Fibroblast of peridontal ligament (primary cell): ENCODE data around the gene GPSM1.

ENCODE experiments used
- DNase-seq: peaks from one replicate; pipeline ENCODE4 v3.0.0-alpha.2; 2010; ENCODE audit errors: extremely low read depth

Gene GPSM1

DNA sequence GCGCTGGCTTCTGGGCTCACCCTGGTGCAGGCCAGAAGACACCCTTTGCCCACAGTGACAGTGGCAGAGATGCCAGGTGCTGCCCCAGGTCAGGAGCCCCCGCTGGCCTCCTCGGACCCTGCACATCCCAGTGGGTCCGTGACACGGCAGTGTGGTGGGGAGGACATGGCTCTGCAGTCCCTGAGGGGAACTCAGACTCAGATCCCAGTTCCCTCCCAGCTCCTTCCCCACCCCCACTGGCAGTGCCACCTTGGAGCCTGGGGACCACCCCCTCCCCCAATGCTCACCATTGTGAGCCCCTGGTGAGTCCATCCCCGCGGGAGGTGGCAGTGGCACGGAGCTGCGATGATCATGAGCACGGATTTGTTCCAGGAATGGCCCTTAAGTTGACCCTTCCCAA lies 22.9 kb upstream of the GPSM1 start:
- DNase-seq, result no peak

DNA sequence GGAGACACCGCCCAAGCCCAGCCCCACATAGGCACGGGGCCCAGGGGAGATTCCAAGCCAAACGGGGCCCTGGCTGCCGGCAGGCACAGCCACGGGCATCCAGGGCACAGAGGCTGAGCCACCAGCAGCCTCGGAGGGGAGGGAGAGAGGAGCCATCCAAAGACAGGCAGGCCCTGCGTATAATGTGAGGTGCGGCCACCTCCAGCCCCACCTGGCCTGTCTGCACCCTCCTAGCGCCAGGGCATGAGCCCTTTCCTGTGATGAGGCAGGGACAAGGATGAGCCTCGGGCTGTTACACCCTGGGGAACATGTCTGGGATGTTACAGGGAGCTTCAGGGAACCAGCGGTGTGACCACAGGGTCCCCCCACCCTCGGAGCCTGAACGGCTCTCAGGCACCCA lies 22.4 kb upstream of the GPSM1 start:
- no peak for DNase-seq

DNA sequence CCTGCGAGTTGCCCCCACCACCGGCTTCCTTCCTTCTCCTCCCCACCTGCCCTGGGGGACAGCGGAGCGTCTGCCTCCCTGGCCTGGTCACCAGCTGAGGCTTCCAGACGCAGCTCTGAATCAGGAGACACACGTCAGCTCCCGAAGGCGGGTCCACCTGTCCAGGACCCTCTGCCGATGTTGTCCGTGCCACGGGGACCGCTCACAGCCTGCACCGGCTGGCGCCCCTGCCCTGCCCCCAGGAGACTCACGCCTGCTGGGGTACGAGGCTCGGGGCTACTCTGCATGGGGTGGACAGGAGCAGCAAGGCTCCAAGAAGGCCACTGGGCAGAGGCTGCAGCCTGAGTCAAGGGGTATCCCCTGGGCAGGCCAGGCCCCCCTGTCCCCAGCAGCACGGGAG lies 21.5 kb upstream of the GPSM1 start:
- no peak for DNase-seq

DNA sequence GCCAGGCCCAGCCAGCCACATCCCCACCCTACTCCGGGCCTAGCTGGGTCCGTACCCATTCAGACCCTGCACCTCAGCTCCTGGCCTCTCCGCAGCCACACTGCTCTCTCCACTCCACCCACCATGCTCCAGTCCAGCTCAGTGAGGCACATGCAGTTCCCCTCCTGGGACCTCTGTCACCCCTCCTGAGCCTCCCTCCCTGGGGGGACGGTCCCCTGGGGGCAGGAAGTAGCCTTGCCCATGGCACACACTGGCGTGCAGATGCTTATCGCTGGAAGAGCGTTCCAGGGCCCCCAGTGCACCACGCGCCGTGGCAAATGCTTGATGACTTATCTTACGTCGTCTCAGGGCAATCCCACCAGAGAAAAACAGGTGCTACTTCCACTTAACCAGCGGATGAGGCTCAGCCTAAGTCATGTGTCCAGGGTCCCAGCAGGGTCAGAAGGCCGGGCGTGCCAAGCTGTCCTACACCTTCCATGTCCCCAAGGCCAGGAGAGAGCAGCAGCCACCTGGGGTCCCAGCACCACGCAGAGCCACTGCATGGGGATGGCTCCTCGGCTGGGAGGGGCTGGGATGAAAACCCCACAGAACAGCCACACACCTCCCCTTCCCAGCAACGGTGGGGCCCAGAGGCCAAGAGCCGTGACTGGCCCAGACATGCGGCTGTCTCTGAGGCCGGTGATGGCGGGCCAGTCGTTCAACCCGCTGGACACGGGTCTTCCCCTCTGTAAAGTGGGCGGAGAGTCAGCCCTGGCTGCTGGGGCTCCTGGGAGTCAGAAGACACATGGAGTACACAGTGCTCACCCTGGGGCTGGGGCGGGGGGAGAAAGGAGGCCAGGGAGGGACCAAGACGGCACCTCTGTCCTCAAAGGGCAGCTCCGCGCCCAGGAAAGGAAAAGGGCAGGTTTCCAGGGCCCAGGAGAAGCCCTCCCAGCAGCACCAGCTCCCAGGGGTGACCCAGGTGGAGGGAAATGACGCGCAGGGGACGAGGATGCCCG lies 20.8 kb upstream of the GPSM1 start:
- DNase-seq, result no peak

DNA sequence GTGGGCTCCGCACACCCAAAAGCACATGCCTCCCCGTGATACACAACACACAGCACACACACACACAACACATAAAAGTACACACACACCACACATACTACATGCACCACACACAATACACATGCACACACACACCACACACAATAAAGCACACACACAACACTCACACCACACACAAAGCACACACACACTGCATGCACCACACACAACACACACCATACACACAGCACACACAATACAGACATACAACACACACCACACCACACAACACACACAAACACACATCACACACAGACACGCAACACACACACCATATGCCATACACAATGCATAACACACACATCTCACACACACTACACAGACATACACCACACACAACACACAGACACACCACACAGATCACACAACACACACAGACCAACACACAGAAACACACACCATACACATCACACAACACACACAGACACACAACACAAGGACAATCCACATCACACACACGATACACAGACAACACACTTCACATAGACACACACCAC lies 20.1 kb upstream of the GPSM1 start:
- no peak for DNase-seq

DNA sequence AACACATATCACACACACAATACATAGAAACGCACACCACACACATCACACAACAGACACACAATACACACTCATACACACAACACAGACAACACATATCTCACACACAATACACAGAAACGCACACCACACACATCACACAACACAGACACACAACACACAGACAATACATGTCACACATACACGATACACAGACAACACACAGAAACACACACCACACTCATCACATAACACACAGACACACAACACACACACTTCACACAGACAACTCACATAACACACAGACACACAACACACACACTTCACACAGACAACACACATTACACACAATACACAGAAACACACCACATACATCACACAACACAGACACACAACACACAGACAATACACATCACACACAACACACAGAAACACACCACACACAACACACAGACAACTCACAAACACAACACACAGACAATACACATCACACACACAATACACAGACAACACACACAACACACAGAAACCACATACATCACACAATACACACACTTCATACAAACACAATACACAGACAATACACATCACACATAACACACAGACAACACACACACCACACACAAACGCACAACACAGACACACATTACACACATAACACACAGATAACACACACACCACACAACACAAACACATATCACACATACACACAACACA lies 19.2 kb upstream of the GPSM1 start:
- no peak for DNase-seq

DNA sequence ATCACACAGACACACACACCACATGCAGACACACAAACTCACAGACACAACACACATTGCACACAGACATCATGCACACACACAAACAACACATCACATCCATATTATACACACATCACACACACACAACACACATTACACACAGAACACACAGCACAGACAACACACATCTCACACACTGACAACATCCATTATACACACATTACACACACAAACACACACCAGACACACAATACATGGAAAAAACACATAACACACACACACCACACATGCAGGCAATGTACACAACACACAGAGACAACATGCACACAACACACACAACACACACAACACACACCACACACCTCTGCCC lies 18.7 kb upstream of the GPSM1 start:
- no peak for DNase-seq

DNA sequence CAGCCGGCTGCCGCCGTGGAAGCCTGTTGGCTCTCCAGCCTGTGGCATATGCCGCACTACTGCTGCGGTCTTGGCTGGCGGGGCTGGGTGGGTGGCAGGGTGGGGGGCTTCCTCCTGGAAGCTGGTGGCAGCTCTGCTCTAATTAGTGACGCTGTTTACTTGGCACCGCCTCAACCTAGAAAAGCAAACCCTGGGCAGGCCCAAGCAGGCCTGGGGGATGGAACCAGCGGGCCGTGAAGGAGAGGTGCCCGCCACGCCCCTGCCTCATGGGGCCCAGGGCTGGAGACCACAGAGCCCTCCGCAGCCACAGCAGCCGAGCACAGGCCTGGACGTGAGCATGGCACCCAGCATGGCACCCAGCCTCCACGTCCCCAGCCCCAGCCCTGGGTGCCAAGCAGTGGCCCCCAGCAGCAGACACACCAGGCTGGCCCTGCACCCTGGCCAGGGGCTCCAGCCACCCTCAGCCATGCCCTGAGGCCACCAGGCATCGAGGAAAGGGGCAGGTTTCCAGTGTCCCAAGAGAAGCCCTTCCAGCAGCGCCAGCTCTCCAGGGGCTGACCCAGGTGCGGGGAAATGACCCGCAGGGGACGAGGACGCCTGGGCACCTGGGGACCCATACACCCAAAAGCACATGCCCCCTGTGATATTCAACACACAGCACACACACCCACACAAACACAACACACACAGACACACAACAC lies 18.1 kb upstream of the GPSM1 start:
- no peak for DNase-seq

DNA sequence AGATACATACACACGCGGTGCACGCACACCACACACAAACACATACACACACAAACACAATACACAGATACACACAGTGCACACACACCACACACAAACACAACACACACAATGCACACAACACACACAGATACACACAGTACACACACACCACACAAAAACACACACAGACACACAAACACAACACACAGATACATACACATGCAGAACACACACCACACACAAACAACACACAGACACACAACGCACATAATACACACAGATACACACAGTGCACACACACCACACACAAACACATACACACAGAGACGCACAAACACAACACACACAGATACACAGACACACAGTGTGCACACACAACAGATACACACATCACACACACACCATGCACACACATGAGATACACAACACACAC lies 17.5 kb upstream of the GPSM1 start:
- DNase-seq, result no peak

DNA sequence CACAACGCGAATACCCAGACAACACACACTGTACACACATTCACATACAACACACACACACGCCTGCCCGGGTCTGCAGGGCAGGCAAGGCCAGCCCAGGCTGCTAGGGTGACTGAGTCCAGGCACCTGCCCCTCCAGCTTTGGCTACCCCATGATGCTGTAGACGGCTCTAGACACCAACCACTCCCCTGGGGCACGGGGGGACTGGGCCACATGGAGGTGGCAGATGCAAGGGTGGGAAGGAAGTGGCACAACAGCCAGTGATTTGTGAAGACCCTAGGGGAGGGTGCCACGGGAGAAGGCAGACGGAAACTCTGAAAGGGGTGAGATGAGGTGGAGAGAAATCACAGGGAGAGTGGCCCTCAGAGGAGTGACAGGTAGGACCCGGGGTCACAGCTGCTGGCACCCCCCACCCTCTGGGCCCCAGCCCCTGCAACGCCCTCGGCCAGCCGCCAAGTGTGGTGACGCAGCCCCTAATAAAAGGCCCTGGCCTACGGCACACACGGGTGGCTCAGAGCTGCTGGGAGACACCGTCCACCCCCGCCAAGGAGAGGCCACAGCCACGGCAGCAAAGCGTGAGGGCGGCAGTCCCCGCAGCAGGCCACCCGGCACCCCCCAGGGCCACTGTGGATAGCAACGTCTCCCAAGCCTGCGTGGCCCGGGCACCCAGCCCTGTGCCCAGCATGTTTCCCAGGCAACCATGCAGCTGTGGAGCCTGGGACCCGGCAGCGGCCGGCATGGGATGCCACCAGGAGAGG lies 16.9 kb upstream of the GPSM1 start:
- no peak for DNase-seq

DNA sequence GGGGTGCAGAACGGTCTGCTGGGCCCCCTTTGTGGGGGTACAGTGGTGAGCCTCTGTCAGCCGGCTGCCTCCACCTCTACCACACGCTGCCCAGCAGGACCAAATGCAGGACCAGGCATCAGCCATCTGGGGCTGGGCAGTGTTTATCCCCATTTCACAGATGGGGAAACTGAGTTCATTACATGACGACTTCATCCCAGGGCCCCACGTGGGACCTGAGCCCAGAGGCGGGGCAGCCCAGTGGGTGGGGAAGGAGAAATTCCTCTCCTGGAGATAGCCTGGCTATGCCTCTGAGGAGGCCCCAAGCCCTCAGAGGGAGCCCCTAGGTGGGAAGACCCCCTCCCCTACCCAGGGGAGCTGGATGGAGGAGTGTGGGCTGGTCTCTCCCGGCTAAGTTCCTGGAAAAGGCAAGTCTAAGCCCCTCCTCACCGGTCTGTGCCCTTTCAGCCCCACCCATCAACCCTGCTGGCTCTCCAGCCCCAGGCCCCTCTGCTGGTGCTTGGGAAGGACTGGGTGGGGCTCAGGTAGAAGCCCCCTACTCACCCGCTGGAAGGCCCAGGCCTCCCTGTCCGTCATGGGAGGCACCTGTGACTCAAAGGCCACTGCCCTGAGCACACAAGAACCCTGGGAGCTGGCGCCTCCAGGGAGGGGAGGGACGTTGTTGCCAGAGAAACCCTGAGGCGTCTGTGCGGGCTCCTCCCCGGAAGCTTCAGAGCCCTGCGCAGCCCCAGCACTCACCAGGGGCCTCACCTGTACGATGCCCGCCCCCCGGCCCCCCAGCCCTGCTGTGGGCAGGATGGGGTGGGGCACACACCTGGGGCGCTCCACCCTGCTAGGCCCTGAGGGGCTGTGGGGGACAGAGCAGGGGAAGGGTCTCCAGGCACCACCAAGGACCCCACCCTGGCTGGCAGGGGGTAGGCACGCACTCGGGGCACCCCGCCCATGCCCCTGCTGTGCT lies 16.0 kb upstream of the GPSM1 start:
- no peak for DNase-seq

DNA sequence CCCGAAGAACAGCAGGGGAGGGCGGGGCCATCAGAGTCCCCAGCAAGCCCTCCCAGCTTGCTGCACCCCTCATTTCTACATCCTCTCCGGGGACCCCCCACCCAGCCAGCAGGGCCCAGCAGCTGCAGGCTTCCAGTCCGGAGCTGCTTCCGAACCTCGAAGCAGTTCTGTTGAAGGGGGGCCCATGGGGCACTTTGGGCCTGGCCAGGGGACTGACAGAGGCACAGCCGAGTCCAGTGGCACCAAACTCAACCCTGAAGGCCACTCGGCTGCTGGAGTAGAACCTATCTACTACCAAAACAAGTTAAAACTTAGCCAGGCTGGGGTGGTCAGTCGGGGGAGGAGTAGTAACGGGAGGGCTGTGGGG lies 15.3 kb upstream of the GPSM1 start:
- DNase-seq, result no peak

DNA sequence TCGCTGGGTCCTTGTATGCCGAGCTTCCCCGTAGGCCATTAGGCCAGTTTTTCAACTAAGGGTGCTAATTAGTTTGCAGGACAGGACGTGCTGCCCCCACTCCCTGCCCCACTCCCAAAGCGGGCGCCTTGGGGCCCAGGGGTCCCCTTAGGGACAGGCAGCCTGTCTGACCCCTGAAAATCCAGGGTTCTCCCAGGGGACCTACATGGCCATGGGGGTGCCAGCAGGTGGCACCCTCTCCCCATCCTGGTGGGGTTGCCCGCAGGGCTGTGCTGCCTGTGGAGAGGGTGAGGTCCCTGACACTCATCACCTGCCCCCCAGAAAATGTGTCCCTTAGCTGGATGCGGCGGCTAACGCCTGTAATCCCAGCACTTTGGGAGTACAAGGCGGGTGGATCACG lies 14.9 kb upstream of the GPSM1 start:
- peak; percentile 57 for DNase-seq

DNA sequence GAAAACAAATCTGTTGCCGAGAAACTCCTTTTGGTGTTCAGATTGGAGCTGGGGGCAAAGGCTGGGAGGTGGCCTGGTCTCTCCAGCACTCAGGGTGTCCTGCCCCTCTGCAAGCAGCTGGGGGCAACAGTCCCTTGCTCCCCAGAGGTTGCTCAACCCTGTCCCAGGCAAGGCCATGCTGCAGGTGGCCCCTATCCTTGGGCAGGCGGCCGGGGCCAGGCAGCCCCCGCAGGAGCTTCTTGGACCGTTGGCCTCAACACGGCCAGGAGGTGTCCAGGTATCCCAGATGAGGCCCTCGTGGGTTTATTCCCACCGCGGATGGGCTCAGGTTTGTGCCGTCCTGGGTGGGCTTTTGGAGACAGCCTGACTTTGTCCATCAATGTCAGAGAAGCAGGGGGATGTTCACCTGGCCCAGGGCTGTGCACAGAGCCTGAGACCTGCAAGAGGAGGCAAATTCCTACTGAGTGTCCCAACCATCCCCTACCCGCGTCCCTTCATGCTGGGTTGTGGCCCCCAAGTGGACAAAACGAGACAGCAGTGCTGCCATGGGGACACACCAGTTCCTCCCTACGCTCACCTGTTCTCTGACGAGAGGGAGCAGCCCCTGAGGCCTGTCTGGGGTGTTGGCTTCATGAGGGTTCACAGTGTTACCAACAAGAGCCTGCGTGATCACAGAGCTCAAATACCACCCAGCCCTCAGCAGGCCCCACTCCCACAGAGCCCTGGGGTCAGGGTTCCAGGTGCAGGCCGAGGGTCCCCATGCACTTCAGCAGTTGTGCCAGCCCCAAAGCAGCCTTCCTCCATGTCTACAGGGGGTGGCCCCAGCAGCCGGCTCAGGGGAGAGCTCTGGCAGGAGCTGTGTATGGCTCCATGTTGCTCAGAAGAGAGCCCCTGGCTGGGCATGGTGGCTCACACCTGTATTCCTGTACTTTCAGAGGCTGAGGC lies 14.0 kb upstream of the GPSM1 start:
- DNase-seq, result no peak

DNA sequence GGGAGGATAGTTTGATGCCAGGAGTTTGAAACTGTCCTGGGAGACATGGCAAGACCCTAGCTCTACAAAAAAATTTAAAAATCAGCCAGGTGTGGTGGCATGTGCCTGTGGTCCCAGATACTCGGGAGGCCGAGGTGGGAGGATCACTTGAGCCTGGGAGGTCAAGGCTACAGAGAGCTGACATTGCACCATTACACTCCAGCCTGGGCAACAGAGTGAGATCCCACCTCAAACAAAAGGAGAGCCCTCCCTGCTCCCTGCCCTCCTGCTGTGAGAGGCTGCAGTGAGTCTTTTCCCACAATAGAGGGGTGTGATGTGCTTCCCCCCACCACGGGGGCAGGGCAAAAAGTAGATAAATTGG lies 13.3 kb upstream of the GPSM1 start:
- DNase-seq, result no peak

DNA sequence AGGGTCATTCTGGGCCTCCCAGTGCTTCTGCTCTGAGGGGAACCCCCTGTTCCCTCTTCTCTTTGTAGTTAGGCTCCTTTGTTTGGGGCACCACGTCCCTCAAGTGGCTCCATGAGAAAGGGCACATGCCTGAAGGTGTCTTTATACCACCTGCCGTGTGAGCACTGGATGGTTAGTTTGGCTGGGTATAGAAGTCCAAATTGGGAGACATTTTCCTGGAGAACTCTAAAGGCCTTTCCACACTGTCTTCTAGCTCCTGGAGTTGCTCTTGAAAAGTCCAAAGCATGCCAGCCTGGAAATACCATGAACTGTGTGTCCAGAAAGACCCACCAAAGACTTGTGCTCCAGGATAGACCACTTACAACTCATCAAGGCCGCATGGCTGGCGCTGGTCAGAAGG lies 12.4 kb upstream of the GPSM1 start:
- DNase-seq, result no peak

DNA sequence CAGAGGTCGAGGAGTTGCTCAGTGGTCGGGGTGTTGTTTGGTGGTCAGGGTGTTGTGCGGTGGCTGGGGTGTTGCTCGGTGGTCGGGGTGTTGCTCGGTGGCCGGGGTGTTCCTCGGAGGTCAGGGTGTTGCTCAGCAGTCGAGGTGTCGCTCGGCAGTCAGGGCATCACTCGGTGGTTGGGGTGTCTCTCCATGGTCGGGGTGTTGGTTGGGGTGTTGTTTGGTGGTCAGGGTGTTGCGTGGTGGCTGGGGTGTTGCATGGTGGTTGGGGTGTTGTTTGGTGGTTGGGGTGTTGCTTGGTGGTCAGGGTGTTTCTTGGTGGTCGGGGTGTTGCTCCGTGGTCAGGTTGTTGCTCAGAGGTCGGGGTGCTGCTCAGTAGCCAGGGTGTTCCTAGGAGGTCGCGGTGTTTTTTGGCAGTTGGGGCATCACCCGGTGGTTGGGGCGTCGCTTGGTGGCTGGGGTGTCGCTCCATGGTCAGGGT lies 11.0 kb upstream of the GPSM1 start:
- DNase-seq, result no peak

DNA sequence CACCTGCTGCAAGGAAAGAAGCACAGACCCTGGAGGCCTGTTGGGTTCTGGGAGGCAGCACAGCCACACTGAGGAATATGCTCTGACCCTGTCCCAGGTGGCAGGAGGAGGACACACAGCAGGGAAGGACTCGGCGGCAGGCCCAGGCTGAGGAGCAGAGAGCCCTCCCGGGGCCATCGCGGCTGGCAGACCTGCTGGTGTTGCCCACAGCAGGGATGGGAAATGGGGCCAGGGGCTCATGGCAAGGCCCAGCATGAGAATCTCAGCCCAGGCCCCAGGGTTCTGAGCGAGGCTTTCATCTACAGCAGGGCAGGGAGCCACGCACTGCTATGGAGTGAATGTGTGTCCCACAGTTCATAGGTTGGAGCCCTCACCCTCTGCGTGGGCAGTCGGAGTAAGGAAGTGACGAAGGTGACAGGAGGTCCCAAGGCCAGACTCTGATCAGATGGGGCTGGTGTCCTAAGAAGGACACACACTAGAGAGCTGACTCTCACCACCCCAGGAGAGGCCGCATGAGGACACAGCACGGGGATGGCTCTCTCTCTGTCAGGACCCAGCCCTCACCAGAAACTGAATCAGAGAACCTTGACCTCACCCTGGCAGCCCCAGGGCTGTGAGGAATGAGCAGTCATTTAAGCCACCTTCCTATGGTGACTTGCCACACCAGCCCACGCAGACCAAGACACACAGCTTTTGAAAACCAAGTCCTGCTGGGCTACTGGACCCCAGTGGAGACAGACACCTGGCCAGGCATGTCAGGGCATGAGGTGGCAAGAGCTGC lies 10.3 kb upstream of the GPSM1 start:
- no peak for DNase-seq

DNA sequence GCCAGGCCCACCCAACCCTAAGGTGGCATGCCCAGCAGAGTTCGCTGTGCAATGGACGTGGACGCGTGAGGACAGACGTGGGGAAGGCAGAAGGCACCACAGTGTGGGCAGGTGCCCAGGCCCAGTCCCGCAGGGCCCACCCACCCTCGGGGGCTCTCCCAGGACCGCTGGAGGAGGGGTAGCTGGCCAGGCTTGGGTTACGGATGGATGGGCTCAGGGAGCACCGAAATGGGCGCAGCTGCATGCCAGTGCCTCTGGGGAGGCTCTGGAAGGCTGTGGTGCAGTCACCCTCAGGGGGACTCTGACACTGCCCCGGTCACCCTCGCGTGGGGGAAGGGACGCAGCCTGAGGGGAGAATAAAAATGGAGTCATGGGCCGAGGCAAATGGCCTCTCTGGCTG lies 9.6 kb upstream of the GPSM1 start:
- DNase-seq, result no peak
